Keratinocyte (primary cell): ENCODE results near the gene TSPOAP1.

Source experiments
- CTCF ChIP-seq, 3 experiments: IDR thresholded peaks in 1 of 3; conservative IDR thresholded peaks in 1 of 3; optimal IDR thresholded peaks in 1 of 3; 2 replicates in 2 of 3; 3 replicates in 1 of 3; pipeline versions ENCODE3 to v1.5.1; 2011; ENCODE audit warnings: low read length in 3 of 3, mild to moderate bottlenecking in 3 of 3, moderate library complexity in 2 of 3, control low read depth in 1 of 3, inconsistent platforms in 1 of 3; ENCODE audit not compliant: insufficient read depth in 2 of 3; ENCODE audit errors: extremely low read depth in 1 of 3
- EZH2 ChIP-seq: IDR thresholded peaks from one replicate; pipeline ENCODE4 v1.6.1; 2012; ENCODE audit warnings: inconsistent platforms, mild to moderate bottlenecking, low read length, moderate library complexity

- TF ChIP-seq CTCF (optimal IDR thresholded peaks at IDR 0.05 in 1 of 3, IDR thresholded peaks at IDR 0.05 in 1 of 3, conservative IDR thresholded peaks at IDR 0.05 in 1 of 3; ENCODE audit: extremely low read depth in 1 of 3, insufficient read depth in 2 of 3, low read length in 3 of 3) (no peak), EZH2 (no peak)
These were observed 47.2 kb upstream of the TSPOAP1 start for GRCh38 chr17:58375811-58376210.
